GM10266 (cell line): ENCODE measurements around the gene TENM3.

Experiments used
- DNase-seq: peaks from one replicate; pipeline ENCODE4 v3.0.0; 2012; ENCODE audit errors: extremely low spot score
- CTCF ChIP-seq: IDR thresholded peaks from 2 replicates; pipeline ENCODE4 v1.5.1; 2012; ENCODE audit warnings: mild to moderate bottlenecking, low read depth; ENCODE audit not compliant: control insufficient read depth, insufficient read depth; ENCODE audit errors: missing control alignments

TENM3 gene

DNA sequence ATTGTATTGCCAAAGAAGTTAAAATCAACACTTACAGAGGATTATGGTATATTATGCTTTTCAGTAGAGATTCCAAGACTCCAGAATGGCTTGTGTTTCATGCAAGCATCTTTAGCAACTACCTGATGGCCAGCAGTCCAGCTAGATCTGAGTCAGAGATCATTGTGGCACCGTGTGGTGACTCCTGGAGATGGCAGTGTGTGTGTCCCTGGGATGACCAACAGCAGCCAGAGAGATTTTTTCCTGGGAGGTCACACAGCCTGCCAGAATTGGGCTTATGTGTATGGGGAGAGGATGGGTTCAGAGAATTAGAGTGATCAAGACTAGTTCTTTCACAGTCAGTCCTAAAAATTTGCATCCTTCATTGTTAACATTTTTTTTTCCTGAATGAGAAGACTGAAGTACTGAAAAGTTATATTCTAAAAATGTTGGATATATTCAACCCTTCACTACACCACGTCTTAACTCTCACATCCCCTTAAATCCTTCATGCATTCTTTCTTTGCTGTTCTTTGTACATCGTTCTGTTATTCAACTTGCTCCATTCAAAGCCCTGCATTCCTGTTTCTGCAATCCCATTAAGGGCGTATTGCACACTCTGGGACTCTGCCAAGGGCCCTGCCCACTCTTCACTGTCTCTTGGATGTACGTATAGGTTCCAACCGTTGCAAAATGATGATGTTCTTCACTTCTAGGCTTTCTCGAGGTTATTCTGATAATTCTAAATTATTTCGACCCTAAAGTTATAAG, 12.4 kb downstream of the TENM3 start:
- no peak for TF ChIP-seq CTCF
- DNase-seq, result no peak

GRCh38 chr4:182257016-182257415, 13.8 kb downstream of the TENM3 start:
- no peak for DNase-seq
- TF ChIP-seq CTCF, result no peak

DNA sequence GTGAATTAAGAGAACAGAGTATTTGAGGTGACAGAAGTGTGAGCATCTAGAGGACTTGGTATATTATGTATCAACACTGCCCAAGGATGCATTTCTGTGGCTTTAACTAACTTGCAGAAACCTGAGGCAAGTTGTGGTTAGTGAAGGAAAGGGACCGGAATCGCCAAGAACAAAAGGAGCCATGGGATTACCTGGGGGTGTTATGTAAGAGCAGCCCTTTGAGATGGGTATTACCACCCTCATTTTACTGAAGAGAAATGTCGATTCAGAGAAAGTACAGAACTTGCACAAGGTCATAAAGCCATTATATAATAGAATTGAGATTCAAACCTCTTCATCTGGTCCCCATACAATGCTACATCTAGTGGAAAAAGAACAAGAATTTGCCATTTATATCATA, 14.3 kb downstream of the TENM3 start:
- no peak for TF ChIP-seq CTCF
- no peak for DNase-seq

- DNase-seq, result no peak
- no peak for TF ChIP-seq CTCF
Observed at GRCh38 chr4:182258441-182259000, 15.3 kb downstream of the TENM3 start.

- TF ChIP-seq CTCF, result no peak
- DNase-seq, result no peak
Observed at GRCh38 chr4:182261651-182262223, 18.5 kb downstream of the TENM3 start.

- DNase-seq, result no peak
- no peak for TF ChIP-seq CTCF
Observed at GRCh38 chr4:182263562-182263961, 20.4 kb downstream of the TENM3 start.

DNA sequence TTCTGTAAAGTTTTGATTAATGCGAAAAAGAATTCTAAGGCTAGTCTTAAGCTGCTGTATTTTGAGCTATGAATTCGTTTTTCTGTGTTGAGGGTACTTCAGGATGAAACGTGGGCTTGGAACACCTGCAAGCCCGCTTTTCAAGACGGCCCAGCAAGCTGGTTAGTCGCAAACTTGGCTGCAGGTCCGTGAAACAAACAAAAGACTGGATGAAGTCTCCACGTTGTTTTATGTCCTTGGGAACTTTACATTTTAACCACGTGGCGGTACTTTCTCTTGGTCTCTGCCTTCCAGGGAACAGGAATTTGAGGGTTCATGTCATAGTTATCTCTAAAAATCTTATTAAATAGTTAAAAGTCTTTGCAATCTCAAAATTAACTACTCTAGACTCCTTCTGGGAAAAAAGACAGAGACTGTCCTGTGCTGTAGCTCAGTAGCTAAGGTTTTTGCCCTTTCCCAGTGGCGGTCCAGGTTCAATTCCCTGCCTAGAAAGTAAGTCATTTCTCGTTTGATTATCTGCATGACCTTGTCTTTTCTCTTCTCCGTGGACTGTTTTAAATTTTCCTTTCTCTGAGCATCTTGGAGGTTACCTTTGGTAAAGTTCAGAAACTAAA, 21.0 kb downstream of the TENM3 start:
- no peak for TF ChIP-seq CTCF
- DNase-seq, result no peak
